Neural progenitor cell (in vitro differentiated cells): ENCODE results near the gene TXK. TPM values are rescaled to one million over a fixed set of nuclear protein-coding genes. Genes with fewer than 3 reads are reported as not detected.
"Not testable (repeated sequence)": the region's sequence is repeated elsewhere in the genome, so short reads cannot be mapped to it uniquely, and the experiment has no call there.

Experiments used
- DNase-seq: peaks from one replicate; pipeline ENCODE4 v3.0.0-alpha.2; 2016; ENCODE audit warnings: low spot score
- H2AFZ ChIP-seq: fragments of 200-600 bp; sonication (generic); replicated peaks from 2 replicates; pipeline ENCODE4 v1.6.1; 2016; ENCODE audit warnings: antibody characterized with exemption
- H3F3A ChIP-seq: fragments of 200-600 bp; sonication (generic); 2 replicates; pipeline ENCODE4 v1.6.1; 2016; ENCODE audit warnings: antibody characterized with exemption, low read depth
- H3K27ac ChIP-seq: fragments of 200-600 bp; sonication (generic); 2 replicates; pipeline ENCODE4 v1.5.1; 2016; ENCODE audit warnings: mild to moderate bottlenecking
- H3K27me3 ChIP-seq: fragments of 200-600 bp; sonication (generic); 2 replicates; pipeline ENCODE4 v1.6.1; 2016; ENCODE audit warnings: mild to moderate bottlenecking, moderate library complexity
- H3K36me3 ChIP-seq: fragments of 200-600 bp; sonication (generic); 2 replicates; pipeline ENCODE4 v1.5.1; 2016
- H3K4me1 ChIP-seq: fragments of 200-600 bp; sonication (generic); 2 replicates; pipeline ENCODE4 v1.6.1; 2016; ENCODE audit warnings: mixed run types
- H3K4me2 ChIP-seq: fragments of 200-600 bp; sonication (generic); 2 replicates; pipeline ENCODE4 v1.6.1; 2016
- H3K4me3 ChIP-seq: fragments of 200-600 bp; sonication (generic); 2 replicates; pipeline ENCODE4 v1.5.1; 2016
- H3K79me2 ChIP-seq: fragments of 200-600 bp; sonication (generic); 2 replicates; pipeline ENCODE4 v1.6.1; 2016; ENCODE audit warnings: low read depth
- H3K9ac ChIP-seq: fragments of 200-600 bp; sonication (generic); 2 replicates; pipeline ENCODE4 v1.6.1; 2016
- H3K9me3 ChIP-seq: fragments of 200-600 bp; sonication (generic); 2 replicates; pipeline ENCODE4 v1.5.1; 2016; ENCODE audit warnings: low read depth
- H4K20me1 ChIP-seq: fragments of 200-600 bp; sonication (generic); 2 replicates; pipeline ENCODE4 v1.6.1; 2016; ENCODE audit warnings: low read depth
- H3K27ac Mint-ChIP-seq: 3 replicates; pipeline ENCODE4 v1.8.0; 2021; ENCODE audit warnings: mixed read lengths
- H3K27me3 Mint-ChIP-seq: 2 replicates; pipeline ENCODE4 v1.8.0; 2022; ENCODE audit warnings: low read depth, mild to moderate bottlenecking, inconsistent platforms, moderate library complexity, mixed read lengths; ENCODE audit not compliant: insufficient read depth
- H3K36me3 Mint-ChIP-seq: 3 replicates; pipeline ENCODE4 v1.8.0; 2021; ENCODE audit warnings: mixed read lengths
- H3K4me1 Mint-ChIP-seq: 3 replicates; pipeline ENCODE4 v1.8.0; 2021; ENCODE audit warnings: mixed read lengths
- H3K4me3 Mint-ChIP-seq: 3 replicates; pipeline ENCODE4 v1.8.0; 2021; ENCODE audit warnings: mild to moderate bottlenecking, moderate library complexity, mixed read lengths
- H3K9me3 Mint-ChIP-seq: 3 replicates; pipeline ENCODE4 v1.8.0; 2020; ENCODE audit warnings: mixed read lengths
- CTCF ChIP-seq: fragments of 200-600 bp; sonication (generic); IDR thresholded peaks from 2 replicates; pipeline ENCODE4 v1.5.1; 2017; ENCODE audit warnings: antibody characterized with exemption, mild to moderate bottlenecking
- EZH2 ChIP-seq: fragments of 200-600 bp; sonication (generic); IDR thresholded peaks from 2 replicates; pipeline ENCODE4 v1.6.1; 2017; ENCODE audit warnings: antibody characterized with exemption, mild to moderate bottlenecking, moderate library complexity
- EZH2phosphoT487 ChIP-seq: fragments of 200-600 bp; sonication (generic); IDR thresholded peaks from 2 replicates; pipeline ENCODE4 v1.6.1; 2017; ENCODE audit warnings: antibody characterized with exemption
- total RNA-seq: library from RNA; depleted of rRNA; stranded (reverse); fragments of >200 nt; gene quantifications from 2 replicates; pipeline ENCODE4 v1.2.3, GENCODE V29; 2015; ENCODE audit warnings: low replicate concordance

TXK gene
- total RNA-seq, 1 donor from 2014 or later, result not detected

GRCh38 chr4:48172651-48173050 is 38.6 kb upstream of the TXK start:
- Histone ChIP-seq H2AFZ (no peak overlapping the region), H3K36me3 (no peaks in the 10 kb centered on the region), H3K4me3 (no peak overlapping the region), H3K27me3 (no peaks in the 10 kb centered on the region), H3K4me2 (no peak overlapping the region), H3K4me1 (no peaks in the 10 kb centered on the region), H3K9me3 (no peaks in the 10 kb centered on the region), H4K20me1 (no peaks in the 10 kb centered on the region), H3F3A (no peaks in the 10 kb centered on the region), H3K9ac (no peak overlapping the region), H3K27ac (no peak overlapping the region), H3K79me2 (no peaks in the 10 kb centered on the region)
- TF ChIP-seq EZH2 (no peak), CTCF (no peak)
- Mint-ChIP-seq H3K4me1 (peaks cover 8% of the 10 kb centered on the region), H3K4me3 (no peak overlapping the region), H3K27me3 (no peaks in the 10 kb centered on the region), H3K27ac (no peak overlapping the region), H3K36me3 (no peaks in the 10 kb centered on the region), H3K9me3 (no peaks in the 10 kb centered on the region)
- DNase-seq, result no peak

GRCh38 chr4:48169636-48170035 is 35.6 kb upstream of the TXK start:
- no peak overlapping the region for H2AFZ ChIP-seq
- Mint-ChIP-seq H3K27ac (no peak overlapping the region), H3K4me1 (peaks cover 8% of the 10 kb centered on the region)

GRCh38 chr4:48167538-48168263 is 33.7 kb upstream of the TXK start:
- Histone ChIP-seq H2AFZ (no peak overlapping the region), H3K27ac (no peak overlapping the region), H3K4me2 (no peak overlapping the region), H3K9ac (no peak overlapping the region), H4K20me1 (no peaks in the 10 kb centered on the region), H3K4me3 (no peak overlapping the region), H3K4me1 (no peaks in the 10 kb centered on the region), H3K36me3 (no peaks in the 10 kb centered on the region), H3K79me2 (no peaks in the 10 kb centered on the region), H3F3A (no peaks in the 10 kb centered on the region), H3K27me3 (no peaks in the 10 kb centered on the region), H3K9me3 (no peaks in the 10 kb centered on the region)
- Mint-ChIP-seq H3K27me3 (no peaks in the 10 kb centered on the region), H3K9me3 (no peaks in the 10 kb centered on the region), H3K27ac (no peak overlapping the region), H3K4me3 (no peak overlapping the region), H3K4me1 (no peaks in the 10 kb centered on the region), H3K36me3 (no peaks in the 10 kb centered on the region)
- TF ChIP-seq EZH2phosphoT487 (no peak), EZH2 (no peak), CTCF (no peak)
- no peak for DNase-seq

More at GRCh38 chr4:48169636-48170035, 35.6 kb upstream of the TXK start:
- no peak for DNase-seq
- Histone ChIP-seq H3K27ac (no peak overlapping the region), H3K9ac (no peak overlapping the region), H3K9me3 (no peaks in the 10 kb centered on the region), H3K4me3 (no peak overlapping the region), H4K20me1 (no peaks in the 10 kb centered on the region), H3F3A (no peaks in the 10 kb centered on the region), H3K27me3 (no peaks in the 10 kb centered on the region), H3K36me3 (no peaks in the 10 kb centered on the region), H3K4me2 (no peak overlapping the region), H3K4me1 (no peaks in the 10 kb centered on the region), H3K79me2 (no peaks in the 10 kb centered on the region)
- no peaks in the 10 kb centered on the region for H3K9me3 Mint-ChIP-seq
- TF ChIP-seq CTCF, result no peak
- no peak for TF ChIP-seq EZH2phosphoT487
- TF ChIP-seq EZH2, result no peak
- H3K27me3 Mint-ChIP-seq, result no peaks in the 10 kb centered on the region
- no peaks in the 10 kb centered on the region for H3K36me3 Mint-ChIP-seq
- no peak overlapping the region for H3K4me3 Mint-ChIP-seq

GRCh38 chr4:48164561-48164960 is 30.5 kb upstream of the TXK start:
- H3K79me2 ChIP-seq, result not testable (repeated sequence)

More at GRCh38 chr4:48164561-48164960, 30.5 kb upstream of the TXK start:
- not testable (repeated sequence) for H3K9ac ChIP-seq, H3K36me3 ChIP-seq, DNase-seq, H3K4me3 ChIP-seq, H3K27me3 ChIP-seq, H3K4me2 ChIP-seq, H3K4me3 Mint-ChIP-seq, H3K9me3 Mint-ChIP-seq, H3K4me1 ChIP-seq, H3K27me3 Mint-ChIP-seq, H3K9me3 ChIP-seq, H3K27ac ChIP-seq, H3K4me1 Mint-ChIP-seq, H4K20me1 ChIP-seq, H3K36me3 Mint-ChIP-seq, H2AFZ ChIP-seq, H3K27ac Mint-ChIP-seq, H3F3A ChIP-seq
